ENCODE results near the gene INTS1.

- TF ChIP-seq CTCF (IDR thresholded peaks at IDR 0.05) (no peak), POLR2A (IDR thresholded peaks at IDR 0.05) (no peak)
These were observed 31.7 kb upstream of the INTS1 start for GRCh38 chr7:1535701-1536454.

Data from testis (tissue), 2 donors.